Keratinocyte (primary cell): Measurements from ENCODE around the gene HERC6. TPM values are rescaled to one million over a fixed set of nuclear protein-coding genes. Genes with fewer than 3 reads are reported as not detected.

Experiments
- DNase-seq: peaks from one replicate; pipeline ENCODE4 v3.0.0-alpha.2; 2011; ENCODE audit warnings: low read depth, missing footprints, low spot score
- FAIRE-seq: peaks from 2 replicates; lab custom pipeline; 2011; peaks lifted over from hg19 to GRCh38; lab: Jason Lieb, UNC
- H2AFZ ChIP-seq: 2 replicates; pipeline ENCODE4 v1.6.0; 2012; ENCODE audit warnings: low read length, control low read depth, inconsistent platforms; ENCODE audit not compliant: control insufficient read depth
- H3K27ac ChIP-seq: 2 replicates; pipeline ENCODE4 v1.5.1; 2011; ENCODE audit warnings: low read length; ENCODE audit not compliant: control insufficient read depth, insufficient read depth
- H3K27me3 ChIP-seq: 3 replicates; pipeline ENCODE4 v1.6.0; 2011; ENCODE audit warnings: low read length; ENCODE audit not compliant: control insufficient read depth, insufficient read depth; ENCODE audit errors: extremely low read depth
- H3K36me3 ChIP-seq, 2 experiments: 2 replicates in 1 of 2; 3 replicates in 1 of 2; pipeline ENCODE4 v1.5.1; 2011; ENCODE audit warnings: low read length in 2 of 2, mild to moderate bottlenecking in 1 of 2; ENCODE audit not compliant: control insufficient read depth in 2 of 2, insufficient read depth in 2 of 2; ENCODE audit errors: extremely low read depth in 1 of 2
- H3K4me1 ChIP-seq: 3 replicates; pipeline ENCODE4 v1.5.1; 2011; ENCODE audit warnings: low read length; ENCODE audit not compliant: control insufficient read depth, insufficient read depth; ENCODE audit errors: extremely low read depth
- H3K4me2 ChIP-seq: 3 replicates; pipeline ENCODE4 v1.6.0; 2011; ENCODE audit warnings: low read depth, low read length; ENCODE audit not compliant: control insufficient read depth, insufficient read depth; ENCODE audit errors: extremely low read depth
- H3K4me3 ChIP-seq, 3 experiments: fragments of 200-600 bp in 1 of 3; sonication (generic) in 1 of 3; 2 replicates in 2 of 3; 3 replicates in 1 of 3; pipeline ENCODE4 v1.5.1; 2011 to 2016; ENCODE audit warnings: low read length in 3 of 3, mild to moderate bottlenecking in 3 of 3, control low read depth in 2 of 3, inconsistent platforms in 1 of 3, low read depth in 1 of 3, mixed read lengths in 1 of 3, mixed run types in 1 of 3, moderate library complexity in 1 of 3; ENCODE audit not compliant: control insufficient read depth in 2 of 3, insufficient read depth in 2 of 3; ENCODE audit errors: extremely low read depth in 1 of 3
- H3K79me2 ChIP-seq: 2 replicates; pipeline ENCODE4 v1.6.0; 2012; ENCODE audit warnings: low read length; ENCODE audit not compliant: control insufficient read depth, insufficient read depth
- H3K9ac ChIP-seq: 3 replicates; pipeline ENCODE4 v1.6.0; 2011; ENCODE audit warnings: low read length; ENCODE audit not compliant: control insufficient read depth, insufficient read depth; ENCODE audit errors: extremely low read depth
- H3K9me1 ChIP-seq: 3 replicates; pipeline ENCODE4 v1.6.0; 2011; ENCODE audit warnings: low read length; ENCODE audit not compliant: control insufficient read depth, insufficient read depth; ENCODE audit errors: extremely low read depth
- H3K9me3 ChIP-seq: 2 replicates; pipeline ENCODE4 v1.5.1; 2012; ENCODE audit warnings: low read depth, low read length; ENCODE audit not compliant: control insufficient read depth
- H4K20me1 ChIP-seq: 3 replicates; pipeline ENCODE4 v1.6.0; 2011; ENCODE audit warnings: low read length; ENCODE audit not compliant: control insufficient read depth, insufficient read depth; ENCODE audit errors: extremely low read depth
- EZH2 ChIP-seq: IDR thresholded peaks from one replicate; pipeline ENCODE4 v1.6.1; 2012; ENCODE audit warnings: inconsistent platforms, mild to moderate bottlenecking, low read length, moderate library complexity
- dilution Hi-C: fragments of 300-500 bp; cut with MboI; formaldehyde crosslinking; loops from one replicate; pipeline ENCODE4 v1.7.0; 2020; ENCODE audit warnings: low sequenced_read_pairs; ENCODE audit not compliant: extremely low pct_ligation_motif_present
- polyA plus RNA-seq, 5 experiments: library from polyadenylated mRNA; depleted of rRNA in 3 of 5; stranded (reverse) in 3 of 5; stranded (forward) in 1 of 5; unstranded in 1 of 5; fragments of >200 nt; gene quantifications; 1 replicate in 1 of 5; 2 replicates in 3 of 5; 3 replicates in 1 of 5; pipeline versions ENCODE4 v1.2.1 to v1.2.3, GENCODE V29; 2011 to 2012; ENCODE audit warnings: missing spikeins in 2 of 5, low read depth in 1 of 5, low replicate concordance in 1 of 5
- TF ChIP-seq, protein P1 (sequence below), 3 experiments: IDR thresholded peaks in 1 of 3; conservative IDR thresholded peaks in 1 of 3; optimal IDR thresholded peaks in 1 of 3; 2 replicates in 2 of 3; 3 replicates in 1 of 3; pipeline versions ENCODE3 to v1.5.1; 2011; ENCODE audit warnings: low read length in 3 of 3, mild to moderate bottlenecking in 3 of 3, moderate library complexity in 2 of 3, control low read depth in 1 of 3, inconsistent platforms in 1 of 3; ENCODE audit not compliant: insufficient read depth in 2 of 3; ENCODE audit errors: extremely low read depth in 1 of 3

Gene HERC6
- polyA plus RNA-seq, 1 donor (not counting 4 experiments of a cell fraction or from before 2014, with no cell fraction given): 33.9 TPM

DNA sequence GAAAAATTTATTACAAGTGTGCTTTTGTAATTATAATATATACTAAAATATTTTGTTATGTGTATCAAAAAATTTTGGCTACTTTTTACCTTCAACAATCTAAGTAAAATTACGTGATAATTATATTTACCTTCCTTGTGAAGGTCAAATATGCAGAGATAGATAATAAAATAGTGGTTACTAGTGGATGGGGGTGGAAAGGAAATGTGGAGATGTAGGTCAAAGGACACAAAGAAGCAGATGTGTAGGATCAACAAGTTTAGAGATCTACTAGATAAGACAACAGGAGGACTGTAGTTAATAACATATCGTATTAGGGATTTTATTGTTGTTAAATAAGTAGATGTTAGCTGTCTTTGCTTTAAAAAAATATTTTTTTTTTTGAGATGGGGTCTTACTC, 99.6 kb downstream of the HERC6 start:
- FAIRE-seq: no peak
- no peaks in the 10 kb centered on the region for H3K9me1 ChIP-seq
- no peak overlapping the region for H3K4me2 ChIP-seq

DNA sequence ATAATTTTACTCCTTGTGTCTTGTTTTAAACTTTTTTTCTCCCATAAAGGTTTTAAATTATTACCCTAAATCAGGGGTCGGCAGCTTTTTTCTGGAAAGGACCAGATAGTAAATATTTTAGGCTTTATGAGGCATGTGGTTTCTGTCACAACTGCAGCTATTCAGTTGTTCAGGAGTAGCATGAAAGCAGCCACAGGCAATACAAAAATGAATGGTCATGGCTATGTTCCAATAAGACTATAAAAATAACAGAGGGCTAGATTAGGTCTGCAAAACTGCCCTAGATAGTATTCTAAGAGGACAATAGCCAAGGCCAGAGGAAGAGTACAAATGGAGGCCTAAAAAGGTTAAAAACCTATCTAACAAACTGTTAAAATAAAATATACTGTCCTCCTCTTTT, 102.9 kb downstream of the HERC6 start:
- Histone ChIP-seq H3K4me1 (no peaks in the 10 kb centered on the region), H3K36me3 (no peaks in the 10 kb centered on the region), H3K79me2 (no peaks in the 10 kb centered on the region), H4K20me1 (no peaks in the 10 kb centered on the region), H3K9ac (no peak overlapping the region), H3K4me3 (no peak overlapping the region), H3K27me3 (no peaks in the 10 kb centered on the region), H3K9me3 (no peaks in the 10 kb centered on the region), H3K4me2 (no peak overlapping the region), H2AFZ (no peak overlapping the region), H3K27ac (no peak overlapping the region), H3K9me1 (no peaks in the 10 kb centered on the region)
- FAIRE-seq (no peak), DNase-seq (no peak)
- dilution Hi-C loops: no loop called here
- TF ChIP-seq, protein P1, sequence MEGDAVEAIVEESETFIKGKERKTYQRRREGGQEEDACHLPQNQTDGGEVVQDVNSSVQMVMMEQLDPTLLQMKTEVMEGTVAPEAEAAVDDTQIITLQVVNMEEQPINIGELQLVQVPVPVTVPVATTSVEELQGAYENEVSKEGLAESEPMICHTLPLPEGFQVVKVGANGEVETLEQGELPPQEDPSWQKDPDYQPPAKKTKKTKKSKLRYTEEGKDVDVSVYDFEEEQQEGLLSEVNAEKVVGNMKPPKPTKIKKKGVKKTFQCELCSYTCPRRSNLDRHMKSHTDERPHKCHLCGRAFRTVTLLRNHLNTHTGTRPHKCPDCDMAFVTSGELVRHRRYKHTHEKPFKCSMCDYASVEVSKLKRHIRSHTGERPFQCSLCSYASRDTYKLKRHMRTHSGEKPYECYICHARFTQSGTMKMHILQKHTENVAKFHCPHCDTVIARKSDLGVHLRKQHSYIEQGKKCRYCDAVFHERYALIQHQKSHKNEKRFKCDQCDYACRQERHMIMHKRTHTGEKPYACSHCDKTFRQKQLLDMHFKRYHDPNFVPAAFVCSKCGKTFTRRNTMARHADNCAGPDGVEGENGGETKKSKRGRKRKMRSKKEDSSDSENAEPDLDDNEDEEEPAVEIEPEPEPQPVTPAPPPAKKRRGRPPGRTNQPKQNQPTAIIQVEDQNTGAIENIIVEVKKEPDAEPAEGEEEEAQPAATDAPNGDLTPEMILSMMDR (optimal IDR thresholded peaks at IDR 0.05 in 1 of 3, IDR thresholded peaks at IDR 0.05 in 1 of 3, conservative IDR thresholded peaks at IDR 0.05 in 1 of 3; ENCODE audit: extremely low read depth in 1 of 3, insufficient read depth in 2 of 3, low read length in 3 of 3): no peak
- no peak for TF ChIP-seq EZH2

More for the DNA sequence above, 99.6 kb downstream of the HERC6 start:
- H3K36me3 ChIP-seq: no peaks in the 10 kb centered on the region
- no peaks in the 10 kb centered on the region for H4K20me1 ChIP-seq
- no peak overlapping the region for H3K27ac ChIP-seq
- TF ChIP-seq, protein P1 (optimal IDR thresholded peaks at IDR 0.05 in 1 of 3, IDR thresholded peaks at IDR 0.05 in 1 of 3, conservative IDR thresholded peaks at IDR 0.05 in 1 of 3; ENCODE audit: extremely low read depth in 1 of 3, insufficient read depth in 2 of 3, low read length in 3 of 3): no peak
- TF ChIP-seq EZH2: no peak
- no peaks in the 10 kb centered on the region for H3K79me2 ChIP-seq
- H3K9ac ChIP-seq: no peak overlapping the region
- no peaks in the 10 kb centered on the region for H3K27me3 ChIP-seq
- H2AFZ ChIP-seq: no peak overlapping the region
- H3K4me3 ChIP-seq: no peak overlapping the region
- DNase-seq: no peak
- H3K9me3 ChIP-seq: no peaks in the 10 kb centered on the region
- H3K4me1 ChIP-seq: no peaks in the 10 kb centered on the region
- dilution Hi-C loops: no loop called here
